Inflammatory macrophage treated with lipopolysaccharide for 4 hours (primary cell): ENCODE measurements around the gene RNU1-4.
A peak's percentile ranks its signal among the peaks of the same experiment; 100 is the strongest.
"Not testable (repeated sequence)": the region's sequence is repeated elsewhere in the genome, so short reads cannot be mapped to it uniquely, and the experiment has no call there.

Experiments used
- DNase-seq: peaks from one replicate; pipeline ENCODE4 v3.0.0-alpha.2; 2020

RNU1-4 gene

GRCh38 chr1:16709659-16710087 lies 30.6 kb upstream of the RNU1-4 start:
- DNase-seq, result not testable (repeated sequence)

DNA sequence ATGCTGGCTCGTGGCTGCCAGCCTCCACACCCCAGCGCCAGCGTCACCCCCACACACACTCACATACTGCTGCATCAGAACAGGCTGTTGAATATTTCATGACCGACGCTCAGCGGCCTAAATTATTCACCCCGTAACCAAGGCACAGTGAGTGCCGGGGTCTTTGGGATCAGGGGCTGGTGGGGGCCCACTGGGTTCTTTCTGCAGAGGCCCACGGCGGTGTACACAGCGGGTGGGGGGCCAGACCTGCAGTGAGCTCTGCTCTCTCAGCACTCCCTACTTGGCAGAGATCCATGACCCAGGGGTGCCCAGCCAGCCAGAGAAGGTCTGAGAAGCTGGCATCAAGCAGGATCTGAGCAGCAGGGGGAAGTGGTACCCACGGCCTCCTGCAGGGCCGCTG lies 29.7 kb upstream of the RNU1-4 start:
- not testable (repeated sequence) for DNase-seq

DNA sequence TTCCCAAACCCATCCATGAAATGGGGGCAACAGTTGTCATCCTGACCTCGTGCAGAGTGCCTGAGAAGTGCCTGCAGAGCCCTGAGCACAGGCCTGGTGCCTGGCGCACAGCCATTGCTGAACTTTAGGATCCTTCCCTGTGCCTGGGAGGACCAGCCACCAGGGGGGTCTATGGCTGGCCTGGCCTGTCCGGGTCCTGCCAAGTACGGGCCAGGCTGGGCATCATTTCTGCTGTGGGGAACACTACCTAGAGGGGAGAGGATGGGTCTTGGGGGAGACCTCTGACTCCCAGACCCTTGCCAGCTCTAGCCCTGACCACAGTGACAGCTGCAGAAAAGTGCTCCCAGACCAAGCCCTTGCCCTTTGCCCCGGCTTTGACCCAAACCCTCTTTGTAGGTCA lies 28.2 kb upstream of the RNU1-4 start:
- not testable (repeated sequence) for DNase-seq

DNA sequence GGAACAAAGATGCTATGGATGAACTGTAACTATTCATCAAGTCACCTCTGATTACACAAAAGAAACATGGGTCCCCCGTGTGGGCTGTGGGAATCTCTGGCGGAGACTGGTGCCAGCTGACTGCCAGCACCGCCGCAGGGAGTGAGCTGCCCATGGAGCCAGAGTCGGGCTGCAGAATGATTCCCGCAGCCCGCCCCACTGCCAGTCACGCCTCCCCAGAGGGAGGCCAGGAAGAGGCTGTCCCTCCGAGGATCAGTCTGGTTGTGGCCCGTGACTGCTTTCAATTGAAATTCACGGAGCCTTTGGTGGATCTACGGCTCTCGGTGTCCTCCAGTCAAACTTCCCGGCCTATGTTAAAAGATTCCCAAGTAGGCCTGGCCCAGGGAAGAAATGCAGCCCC lies 27.7 kb upstream of the RNU1-4 start:
- DNase-seq, result not testable (repeated sequence)

DNA sequence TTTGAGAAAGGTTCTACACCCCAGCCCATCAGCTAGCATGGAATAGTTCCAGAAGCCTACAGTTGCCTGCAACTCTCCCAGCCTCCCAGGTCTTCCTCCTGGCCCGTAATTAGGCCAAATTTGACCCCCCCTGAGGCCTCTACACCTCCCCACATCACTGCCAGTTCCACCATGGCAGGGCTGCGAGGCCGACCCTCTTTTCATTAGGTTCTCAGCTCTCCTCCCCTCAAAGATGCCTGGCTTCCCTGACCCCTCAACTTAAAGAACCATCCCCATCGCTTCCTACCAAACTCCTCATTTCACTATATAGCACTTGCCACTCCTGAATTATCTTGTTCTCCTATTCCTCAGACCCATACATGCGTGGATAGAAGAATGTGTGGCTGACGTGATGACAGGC lies 27.3 kb upstream of the RNU1-4 start:
- DNase-seq, result not testable (repeated sequence)

GRCh38 chr1:16713480-16713879 lies 26.8 kb upstream of the RNU1-4 start:
- not testable (repeated sequence) for DNase-seq

DNA sequence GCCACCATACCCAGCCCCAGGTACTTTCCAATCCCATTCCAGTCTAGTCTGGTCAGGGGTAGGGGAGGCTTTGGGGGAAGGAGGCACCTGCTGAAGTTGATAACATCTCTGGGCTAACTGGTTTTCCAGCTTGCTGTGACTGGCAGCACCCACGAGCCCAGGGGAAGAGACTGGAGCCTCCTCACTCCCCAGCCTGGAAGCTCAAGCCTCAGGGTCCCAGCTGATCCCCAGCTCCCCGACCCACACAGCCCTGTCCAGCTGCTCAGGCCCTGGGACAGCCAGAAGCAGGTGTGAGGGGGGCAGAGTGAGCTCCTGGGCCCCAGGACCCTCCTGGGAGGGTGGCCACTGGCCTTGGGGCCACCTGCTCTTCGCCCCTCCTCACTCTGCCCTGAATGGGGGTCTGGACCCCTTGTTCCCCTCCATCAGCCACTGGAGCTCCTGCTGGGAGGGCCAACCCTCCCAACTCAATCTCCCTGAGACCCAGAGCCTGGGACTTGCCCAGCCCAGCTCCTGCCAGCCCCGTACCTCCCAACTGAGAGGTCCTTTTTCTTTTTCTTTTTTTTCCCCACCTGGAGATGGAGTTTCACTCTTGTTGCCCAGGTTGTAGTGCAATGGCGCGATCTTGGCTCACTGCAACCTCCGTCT lies 23.5 kb upstream of the RNU1-4 start:
- no peak for DNase-seq

DNA sequence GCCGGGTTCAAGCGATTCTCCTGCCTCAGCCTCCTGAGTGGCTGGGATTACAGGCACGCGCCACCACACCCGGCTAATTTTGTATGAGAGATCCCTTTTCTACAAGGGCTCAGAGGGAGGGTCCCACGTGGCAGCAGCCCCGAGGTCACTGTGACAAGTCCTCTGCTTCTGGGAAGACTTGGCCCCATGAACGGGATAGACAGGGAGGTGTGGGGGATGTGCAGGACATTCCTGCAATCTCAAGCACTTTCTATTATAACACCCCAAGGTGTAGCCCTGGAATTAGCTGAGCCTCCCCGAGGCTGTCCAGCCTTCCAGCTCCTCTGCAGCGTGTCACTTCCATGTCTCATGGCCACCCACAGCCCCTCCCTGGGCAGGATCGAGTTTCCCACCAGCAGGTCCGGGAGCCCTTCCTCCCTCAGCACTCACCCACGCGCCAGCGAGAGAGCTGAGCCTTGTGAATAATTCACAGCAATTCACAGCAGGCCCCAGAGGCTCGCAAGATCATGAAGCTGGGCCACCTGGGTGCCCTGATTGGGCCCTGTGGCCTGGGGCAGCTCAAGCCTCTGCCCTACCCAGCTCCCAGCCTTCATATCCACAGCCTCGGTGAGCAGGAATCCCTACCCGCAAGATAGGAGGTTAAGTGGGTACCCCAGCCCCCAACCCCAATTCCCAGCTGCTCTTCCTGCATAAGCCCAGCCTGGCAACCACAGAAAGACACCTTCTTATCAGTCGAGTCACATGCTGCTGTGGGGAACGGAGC lies 22.8 kb upstream of the RNU1-4 start:
- DNase-seq, result peak; percentile 0

GRCh38 chr1:16718099-16718907 lies 22.0 kb upstream of the RNU1-4 start:
- peak; percentile 0 for DNase-seq

DNA sequence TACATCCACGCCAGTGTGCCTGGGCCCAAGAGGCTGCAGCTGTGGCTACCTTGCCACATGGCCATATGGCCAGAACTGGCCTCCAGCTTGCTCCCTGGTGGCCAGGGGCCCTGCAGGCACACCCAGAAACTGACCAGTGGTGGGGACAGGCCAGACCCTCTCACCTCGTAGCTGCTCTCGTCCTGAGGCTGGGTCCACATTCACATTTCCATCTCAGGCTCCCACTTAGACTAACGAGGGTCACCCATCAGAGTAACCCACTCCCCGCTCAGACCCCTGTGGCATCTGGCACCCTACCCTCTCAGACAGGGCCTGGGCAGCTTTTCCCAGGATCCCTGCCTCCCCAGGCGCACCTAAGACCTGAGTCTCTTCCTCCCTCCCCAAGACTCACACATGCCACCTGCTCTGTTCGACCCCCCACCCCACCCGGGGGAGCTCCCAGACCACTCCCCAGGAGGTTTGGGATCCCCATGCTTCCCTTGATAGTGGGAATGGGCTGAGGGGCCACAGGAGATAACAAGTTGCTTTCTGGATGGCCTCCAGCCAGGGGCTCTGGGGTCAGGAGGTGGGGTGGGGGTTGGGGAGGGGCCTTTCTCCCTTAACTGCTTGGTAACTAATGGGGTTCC lies 21.3 kb upstream of the RNU1-4 start:
- DNase-seq, result peak; percentile 0

- peak; percentile 0 for DNase-seq
Observed at GRCh38 chr1:16719571-16720350, 20.6 kb upstream of the RNU1-4 start.

DNA sequence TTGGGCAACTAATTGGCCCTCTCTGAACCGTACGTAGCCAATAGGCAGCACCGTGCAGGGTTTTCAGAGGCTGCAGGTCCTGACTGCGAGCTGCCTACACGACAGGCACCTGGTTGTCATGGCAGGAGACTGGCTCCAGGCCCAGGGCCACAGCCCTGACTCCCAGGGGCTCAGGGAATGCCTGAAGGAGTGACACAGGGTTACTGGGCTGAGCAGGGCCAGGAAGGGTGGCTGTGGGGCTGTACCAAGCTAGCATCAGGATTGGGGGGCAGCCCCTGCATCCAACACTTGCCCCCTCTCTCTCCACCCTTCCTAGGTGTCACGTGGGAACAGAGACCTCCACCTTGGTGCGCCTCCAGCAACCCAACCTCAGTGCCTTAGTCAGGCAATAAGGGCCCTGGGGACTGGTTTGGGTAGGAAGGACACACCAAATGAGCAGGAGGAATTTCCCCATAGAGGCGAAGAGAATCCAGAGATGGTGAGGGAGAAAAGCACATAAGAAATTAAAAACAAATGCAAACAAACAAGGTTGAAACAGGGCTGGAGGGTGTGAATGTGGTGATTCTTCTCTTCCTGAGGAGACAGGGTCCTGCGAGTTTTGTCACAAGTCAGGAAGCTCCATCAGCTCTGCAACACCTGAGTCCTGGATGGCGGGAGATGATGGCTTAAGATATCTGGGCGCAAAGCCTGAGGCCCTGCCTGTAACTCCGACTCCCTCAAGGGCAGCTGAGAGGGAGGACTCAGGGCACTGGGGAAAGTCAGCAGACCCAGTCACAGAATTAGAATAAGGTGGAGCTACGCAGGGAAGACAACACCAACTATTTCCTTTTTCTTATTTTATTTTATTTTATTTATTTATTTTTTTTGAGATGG lies 19.7 kb upstream of the RNU1-4 start:
- peak; percentile 0 for DNase-seq

- DNase-seq, result peak; percentile 0
Observed at GRCh38 chr1:16721871-16722641, 18.3 kb upstream of the RNU1-4 start.

GRCh38 chr1:16724718-16725438 lies 15.4 kb upstream of the RNU1-4 start:
- DNase-seq, result no peak

DNA sequence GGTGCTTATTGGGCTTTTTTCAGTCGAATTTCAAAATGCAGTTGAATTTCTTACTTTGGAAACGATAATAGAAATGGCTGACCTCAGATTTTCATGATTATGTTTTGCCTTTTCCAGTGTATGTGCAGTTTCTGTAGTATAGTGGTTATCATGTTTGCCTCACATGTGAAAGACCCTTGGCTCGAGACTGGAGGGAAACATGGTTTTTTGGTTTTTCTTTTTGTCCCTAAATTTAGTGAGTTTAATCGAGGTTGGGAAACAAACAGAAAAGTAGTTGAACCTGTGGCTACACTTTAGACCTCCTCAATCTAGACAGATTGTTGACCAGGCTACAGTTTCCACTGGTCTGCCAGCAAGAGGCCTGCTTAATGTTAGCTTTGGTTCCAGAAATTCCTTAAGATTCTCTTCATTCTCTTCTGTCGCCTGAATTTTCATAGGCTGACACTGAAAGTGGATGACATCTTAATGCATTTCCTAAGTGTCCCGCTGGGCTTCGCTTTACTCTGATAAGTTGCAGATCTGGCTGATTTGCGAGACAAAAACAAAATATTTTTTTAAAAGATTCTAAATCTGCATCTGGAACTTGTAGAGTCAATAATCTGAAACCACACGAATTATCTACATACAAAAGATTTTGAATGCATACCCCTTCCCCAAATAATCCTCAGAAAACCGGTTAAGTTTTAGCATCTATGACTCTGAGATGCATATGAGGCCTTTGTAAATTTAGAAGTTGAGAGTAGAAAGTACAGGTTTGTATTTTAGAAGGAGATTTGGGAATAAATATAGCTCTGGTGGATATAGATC lies 14.7 kb upstream of the RNU1-4 start:
- DNase-seq, result not testable (repeated sequence)

DNA sequence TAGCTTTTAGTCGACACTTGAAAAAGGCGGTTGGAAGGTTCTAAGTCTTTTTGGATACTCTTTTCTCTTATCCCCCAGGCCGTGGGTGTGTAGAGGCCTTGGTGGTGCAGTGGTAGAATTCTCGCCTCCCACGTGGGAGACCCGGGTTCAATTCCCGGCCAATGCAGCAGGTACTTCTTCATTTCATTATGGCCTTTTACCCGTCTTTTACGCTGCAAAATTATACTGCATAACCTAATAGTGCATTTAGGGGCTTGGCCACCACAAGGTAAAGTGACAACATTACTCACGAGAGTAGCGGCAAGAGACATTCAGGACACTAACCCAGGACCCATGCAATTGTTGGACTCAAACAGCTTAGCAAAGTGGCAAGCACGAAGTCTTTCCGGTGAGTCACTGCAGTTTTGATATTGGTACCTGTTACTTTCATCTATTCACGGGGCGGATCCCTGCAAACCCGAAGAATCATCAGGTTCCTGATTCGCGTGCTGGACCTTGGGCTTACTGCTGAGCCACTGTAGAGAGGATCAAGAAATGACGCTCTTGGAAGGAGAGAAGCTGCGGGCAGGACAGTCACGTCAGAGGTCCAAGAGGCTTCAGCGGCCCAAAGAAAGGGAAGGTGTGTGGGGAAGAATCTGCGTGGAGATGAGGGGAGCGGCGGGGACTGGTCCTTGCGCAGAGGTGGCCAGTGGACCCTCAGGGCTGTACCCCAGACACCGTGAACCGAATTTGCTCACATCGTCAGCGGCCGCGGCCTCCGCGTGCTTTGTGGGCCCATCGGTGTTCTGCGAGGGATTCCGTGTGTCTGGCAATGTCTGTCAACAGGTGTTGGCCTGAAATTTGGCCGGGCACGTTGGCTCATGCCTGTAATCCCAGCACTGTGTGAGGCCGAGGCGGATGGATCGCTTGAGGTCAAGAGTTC lies 12.9 kb upstream of the RNU1-4 start:
- peak; percentile 29 for DNase-seq

GRCh38 chr1:16728243-16728949 lies 11.9 kb upstream of the RNU1-4 start:
- not testable (repeated sequence) for DNase-seq
